HFF-Myc (cell line): ENCODE data around the gene ACTC1.

Experiments used
- DNase-seq: peaks from one replicate; pipeline ENCODE4 v3.0.0-alpha.2; 2011; ENCODE audit warnings: low read depth; ENCODE audit errors: extremely low read depth
- H3K4me3 ChIP-seq: replicated peaks from 2 replicates; pipeline ENCODE4 v1.5.1; 2011; ENCODE audit warnings: low read depth, mild to moderate bottlenecking, control low read depth, low read length
- TF ChIP-seq, protein P1 (sequence below): IDR thresholded peaks from 2 replicates; pipeline ENCODE4 v1.5.1; 2012; ENCODE audit warnings: mild to moderate bottlenecking, low read depth, low read length, control low read depth; ENCODE audit errors: missing control alignments

The ACTC1 gene

GRCh38 chr15:34795267-34796081 is at the start of gene ACTC1:
Gene ACTC1 (minus strand): TSS chr15:34795549. CDS start chr15:34794808, 741 bp downstream.
- no peak for DNase-seq
- TF ChIP-seq, protein P1, sequence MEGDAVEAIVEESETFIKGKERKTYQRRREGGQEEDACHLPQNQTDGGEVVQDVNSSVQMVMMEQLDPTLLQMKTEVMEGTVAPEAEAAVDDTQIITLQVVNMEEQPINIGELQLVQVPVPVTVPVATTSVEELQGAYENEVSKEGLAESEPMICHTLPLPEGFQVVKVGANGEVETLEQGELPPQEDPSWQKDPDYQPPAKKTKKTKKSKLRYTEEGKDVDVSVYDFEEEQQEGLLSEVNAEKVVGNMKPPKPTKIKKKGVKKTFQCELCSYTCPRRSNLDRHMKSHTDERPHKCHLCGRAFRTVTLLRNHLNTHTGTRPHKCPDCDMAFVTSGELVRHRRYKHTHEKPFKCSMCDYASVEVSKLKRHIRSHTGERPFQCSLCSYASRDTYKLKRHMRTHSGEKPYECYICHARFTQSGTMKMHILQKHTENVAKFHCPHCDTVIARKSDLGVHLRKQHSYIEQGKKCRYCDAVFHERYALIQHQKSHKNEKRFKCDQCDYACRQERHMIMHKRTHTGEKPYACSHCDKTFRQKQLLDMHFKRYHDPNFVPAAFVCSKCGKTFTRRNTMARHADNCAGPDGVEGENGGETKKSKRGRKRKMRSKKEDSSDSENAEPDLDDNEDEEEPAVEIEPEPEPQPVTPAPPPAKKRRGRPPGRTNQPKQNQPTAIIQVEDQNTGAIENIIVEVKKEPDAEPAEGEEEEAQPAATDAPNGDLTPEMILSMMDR = no peak
- H3K4me3 ChIP-seq = 0 out of 2 replicates have a peak within 1 kb of the TSS, but pooled peaks have one; percentile 9

GRCh38 chr15:34841262-34841725 is 45.9 kb upstream of the ACTC1 start:
- TF ChIP-seq, protein P1 = no peak
- DNase-seq = no peak
- H3K4me3 ChIP-seq = no peak overlapping the region

GRCh38 chr15:34838282-34838681 is 42.9 kb upstream of the ACTC1 start:
- H3K4me3 ChIP-seq = no peak overlapping the region
- DNase-seq = no peak
- TF ChIP-seq, protein P1 = no peak

GRCh38 chr15:34837246-34838016 is 42.1 kb upstream of the ACTC1 start:
- H3K4me3 ChIP-seq = no peak overlapping the region
- DNase-seq = peak; percentile 27
- TF ChIP-seq, protein P1 = no peak

DNA sequence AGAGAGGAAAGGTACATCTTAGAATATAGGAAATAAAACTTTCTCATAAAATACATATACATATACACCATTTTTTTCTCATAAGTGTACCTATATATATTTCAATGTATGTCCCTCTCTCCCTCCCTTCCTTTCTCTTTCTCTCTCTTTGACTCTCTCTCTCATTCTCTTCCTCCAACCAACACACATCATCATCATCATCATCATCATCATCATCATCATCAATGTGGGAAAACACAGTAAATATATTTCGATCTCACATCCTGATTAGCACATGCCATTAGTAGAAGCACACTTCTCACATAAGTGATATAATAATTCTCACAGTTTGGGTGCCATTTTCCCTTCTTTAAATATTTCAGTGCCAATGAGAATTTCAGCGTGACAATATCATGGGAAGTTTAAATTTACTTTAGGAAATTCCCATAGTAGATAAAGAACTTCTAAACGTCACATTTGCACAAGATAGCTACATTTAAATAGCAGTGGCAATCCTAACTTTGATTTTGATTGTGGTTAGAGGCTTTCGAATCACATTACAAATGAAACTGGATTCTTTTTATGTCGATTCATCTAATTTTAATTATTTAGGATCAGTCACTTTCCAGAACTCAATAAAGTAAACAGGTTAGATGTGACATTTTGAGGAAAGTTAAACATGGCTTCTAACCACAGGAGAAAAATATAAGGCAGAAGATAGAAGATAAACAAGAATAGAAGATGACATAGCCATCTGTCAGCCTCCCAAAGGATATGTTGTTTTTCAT is 33.0 kb upstream of the ACTC1 start:
- no peak overlapping the region for H3K4me3 ChIP-seq
- TF ChIP-seq, protein P1 = no peak
- no peak for DNase-seq

DNA sequence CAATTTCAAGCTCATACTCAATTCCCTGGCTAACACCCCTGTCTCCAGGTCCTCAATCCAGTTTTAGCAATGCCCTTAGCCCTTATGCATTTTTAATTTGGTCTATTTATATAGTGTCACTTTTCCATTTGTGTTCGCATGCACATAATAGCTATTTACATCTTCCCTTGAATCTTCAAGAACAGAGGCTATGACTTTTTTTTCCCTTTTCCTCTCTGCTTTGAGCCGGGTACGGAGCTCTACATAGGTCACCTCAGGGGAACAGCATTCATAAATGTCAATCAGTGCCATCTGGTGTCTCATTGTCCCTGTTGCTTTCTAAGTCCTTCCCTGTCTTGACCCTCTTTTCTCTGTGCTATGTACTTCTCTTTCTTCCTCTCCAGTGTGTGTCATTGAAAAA is 26.5 kb upstream of the ACTC1 start:
- no peak for DNase-seq
- no peak overlapping the region for H3K4me3 ChIP-seq
- TF ChIP-seq, protein P1 = no peak
